Erythroblast (primary cell): Measurements from ENCODE around the gene KMT2C.
"Not testable (repeated sequence)": the region's sequence is repeated elsewhere in the genome, so short reads cannot be mapped to it uniquely, and the experiment has no call there.

Source experiments
- GATA1 ChIP-seq: IDR thresholded peaks from 2 replicates; pipeline ENCODE4 v1.6.1; 2011; ENCODE audit warnings: low read depth, mild to moderate bottlenecking, control low read depth, low read length, moderate library complexity
- POLR2A ChIP-seq: IDR thresholded peaks from 2 replicates; pipeline ENCODE4 v1.6.1; 2011; ENCODE audit warnings: mild to moderate bottlenecking, low read length

DNA sequence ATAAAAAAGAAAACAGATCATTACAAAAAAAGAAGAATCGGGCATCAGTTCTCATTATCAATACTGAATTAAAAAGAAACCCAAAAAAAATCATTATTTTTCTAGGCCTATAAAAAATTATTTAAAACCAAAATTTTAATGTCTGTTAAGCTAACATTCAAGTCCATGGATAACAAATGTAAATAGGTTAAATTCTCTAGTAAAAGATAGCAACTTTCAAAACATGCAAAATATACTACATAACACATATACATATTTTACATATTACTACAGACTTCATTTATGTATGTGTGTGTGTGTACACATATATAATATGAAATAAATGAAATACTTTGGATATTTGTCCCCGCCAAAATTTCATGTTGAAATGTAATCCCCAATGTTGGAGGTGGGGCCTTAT is 158.1 kb downstream of the KMT2C start:
- not testable (repeated sequence) for TF ChIP-seq POLR2A, GATA1
